BE2C (cell line): Measurements from ENCODE around the gene BAIAP2L1.
A peak's percentile ranks its signal among the peaks of the same experiment; 100 is the strongest.

Experiments used
- DNase-seq: peaks from one replicate; pipeline ENCODE4 v3.0.0-alpha.2; 2020
- H3K27me3 ChIP-seq: fragments of 250-450 bp; sonication (Bioruptor Pico); 2 replicates; pipeline ENCODE4 v1.5.1; 2020; ENCODE audit warnings: mild to moderate bottlenecking
- H3K36me3 ChIP-seq: fragments of 250-450 bp; sonication (Bioruptor Pico); 2 replicates; pipeline ENCODE4 v1.5.1; 2020; ENCODE audit warnings: mild to moderate bottlenecking
- H3K4me1 ChIP-seq: fragments of 250-450 bp; sonication (Bioruptor Pico); 2 replicates; pipeline ENCODE4 v1.5.1; 2020
- H3K4me3 ChIP-seq: 2 replicates; pipeline ENCODE4 v1.5.1; 2011; ENCODE audit warnings: low read depth, low read length
- H3K9me3 ChIP-seq: fragments of 250-450 bp; sonication (Bioruptor Pico); 2 replicates; pipeline ENCODE4 v1.5.1; 2020
- TF ChIP-seq, protein P1 (sequence below): IDR thresholded peaks from 2 replicates; pipeline ENCODE4 v1.5.1; 2012; ENCODE audit warnings: mild to moderate bottlenecking, low read depth, low read length

The BAIAP2L1 gene

DNA sequence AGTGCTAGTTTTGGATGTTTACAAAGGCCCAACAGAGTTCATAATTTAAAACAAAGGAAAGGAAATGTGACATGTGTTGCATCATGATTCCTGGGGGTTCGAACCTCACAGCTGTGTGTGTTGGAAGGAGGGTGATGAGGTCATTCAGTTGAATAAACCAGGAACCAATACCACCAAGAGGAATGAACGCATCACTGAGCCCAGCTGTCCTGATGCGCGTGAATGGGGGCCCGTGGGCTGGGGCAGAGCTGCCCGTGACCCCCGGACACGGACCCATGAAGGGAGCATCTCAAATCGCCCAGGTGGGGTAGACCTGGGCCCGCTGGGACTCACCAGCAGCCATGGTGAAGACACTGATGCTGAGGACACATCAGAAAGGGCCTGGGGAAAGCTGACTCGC lies 86.4 kb downstream of the BAIAP2L1 start:
- Histone ChIP-seq H3K36me3 (no peaks in the 10 kb centered on the region), H3K9me3 (no peaks in the 10 kb centered on the region), H3K27me3 (no peaks in the 10 kb centered on the region), H3K4me3 (no peak overlapping the region), H3K4me1 (no peaks in the 10 kb centered on the region; the same call in 1 of the 2 replicates)
- no peak for DNase-seq
- TF ChIP-seq, protein P1, sequence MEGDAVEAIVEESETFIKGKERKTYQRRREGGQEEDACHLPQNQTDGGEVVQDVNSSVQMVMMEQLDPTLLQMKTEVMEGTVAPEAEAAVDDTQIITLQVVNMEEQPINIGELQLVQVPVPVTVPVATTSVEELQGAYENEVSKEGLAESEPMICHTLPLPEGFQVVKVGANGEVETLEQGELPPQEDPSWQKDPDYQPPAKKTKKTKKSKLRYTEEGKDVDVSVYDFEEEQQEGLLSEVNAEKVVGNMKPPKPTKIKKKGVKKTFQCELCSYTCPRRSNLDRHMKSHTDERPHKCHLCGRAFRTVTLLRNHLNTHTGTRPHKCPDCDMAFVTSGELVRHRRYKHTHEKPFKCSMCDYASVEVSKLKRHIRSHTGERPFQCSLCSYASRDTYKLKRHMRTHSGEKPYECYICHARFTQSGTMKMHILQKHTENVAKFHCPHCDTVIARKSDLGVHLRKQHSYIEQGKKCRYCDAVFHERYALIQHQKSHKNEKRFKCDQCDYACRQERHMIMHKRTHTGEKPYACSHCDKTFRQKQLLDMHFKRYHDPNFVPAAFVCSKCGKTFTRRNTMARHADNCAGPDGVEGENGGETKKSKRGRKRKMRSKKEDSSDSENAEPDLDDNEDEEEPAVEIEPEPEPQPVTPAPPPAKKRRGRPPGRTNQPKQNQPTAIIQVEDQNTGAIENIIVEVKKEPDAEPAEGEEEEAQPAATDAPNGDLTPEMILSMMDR: no peak

DNA sequence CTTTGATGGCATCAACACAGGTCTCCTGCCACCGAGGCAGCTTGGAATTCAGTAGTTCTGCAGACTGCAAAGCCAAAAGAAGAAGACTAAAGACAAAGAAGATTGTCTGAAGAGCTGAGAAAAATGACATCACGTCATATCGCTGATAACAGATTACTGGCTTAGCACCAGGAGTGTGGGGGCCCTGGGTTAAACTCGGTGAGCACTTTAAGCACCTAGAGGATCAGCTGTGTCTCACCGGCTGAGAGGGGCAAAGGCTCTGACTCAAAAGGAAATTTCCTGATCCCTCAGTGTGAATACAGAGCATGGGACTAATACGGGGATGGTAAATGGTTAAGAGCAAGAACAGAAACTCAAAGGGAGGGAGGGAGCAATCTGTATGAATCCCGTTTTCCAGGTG lies 88.7 kb downstream of the BAIAP2L1 start:
- TF ChIP-seq, protein P1: no peak
- no peak for DNase-seq
- Histone ChIP-seq H3K4me1 (no peaks in the 10 kb centered on the region; the same call in 1 of the 2 replicates), H3K4me3 (no peak overlapping the region), H3K9me3 (no peaks in the 10 kb centered on the region), H3K27me3 (no peaks in the 10 kb centered on the region), H3K36me3 (no peaks in the 10 kb centered on the region)

DNA sequence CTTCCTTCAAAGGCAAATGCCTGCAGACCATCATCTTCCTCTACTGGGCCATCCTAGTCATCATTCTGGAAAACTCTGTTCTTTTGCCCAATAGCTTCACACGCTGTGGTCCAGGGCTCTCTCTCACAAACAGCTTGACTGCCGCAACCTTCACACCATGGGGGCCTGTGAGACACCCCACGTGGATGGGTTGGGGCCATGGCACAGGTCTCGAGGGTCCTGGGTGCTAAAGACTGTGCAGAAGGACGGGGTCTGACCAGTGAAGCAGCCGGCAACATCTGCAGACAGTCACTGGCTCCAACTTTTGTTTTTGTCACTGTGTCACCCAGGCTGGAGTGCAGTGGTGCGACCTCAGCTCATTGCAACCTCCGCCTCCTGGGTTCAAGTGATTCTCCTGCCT lies 91.3 kb downstream of the BAIAP2L1 start:
- TF ChIP-seq, protein P1: no peak
- H3K36me3 ChIP-seq: no peaks in the 10 kb centered on the region
- no peaks in the 10 kb centered on the region for H3K9me3 ChIP-seq
- H3K4me3 ChIP-seq: no peak overlapping the region
- 0 out of 2 replicates have a peak, but pooled peaks cover 4% of the 10 kb centered on the region for H3K4me1 ChIP-seq
- no peak for DNase-seq
- H3K27me3 ChIP-seq: no peaks in the 10 kb centered on the region

DNA sequence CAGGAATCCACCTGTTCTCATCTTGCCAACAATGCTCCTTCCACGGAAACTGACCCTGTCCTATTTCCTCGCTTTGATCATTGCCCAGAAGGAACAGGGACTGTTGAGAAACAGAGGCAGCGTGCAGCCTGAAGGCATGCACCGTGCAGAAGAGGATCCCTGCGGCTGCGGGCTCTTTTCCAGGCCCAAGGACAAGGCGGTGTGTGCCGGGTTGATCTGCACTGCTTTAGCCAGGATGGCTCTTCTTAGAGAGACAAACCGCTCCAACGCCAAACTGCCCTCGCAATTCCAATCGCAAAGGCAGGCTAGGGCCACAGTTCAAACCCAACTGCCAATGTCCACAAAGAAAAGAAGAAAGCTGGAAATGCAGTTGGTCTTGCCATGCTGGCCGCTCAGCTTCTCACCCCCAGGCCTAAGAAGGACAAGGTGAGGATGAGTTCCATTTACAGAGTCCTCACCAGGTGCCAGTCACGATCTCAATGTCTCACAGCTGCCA lies 92.9 kb downstream of the BAIAP2L1 start:
- no peak for DNase-seq
- Histone ChIP-seq H3K9me3 (no peaks in the 10 kb centered on the region), H3K27me3 (no peaks in the 10 kb centered on the region), H3K4me1 (0 out of 2 replicates have a peak, but pooled peaks cover 4% of the 10 kb centered on the region), H3K4me3 (no peak overlapping the region), H3K36me3 (no peaks in the 10 kb centered on the region)
- TF ChIP-seq, protein P1: no peak

DNA sequence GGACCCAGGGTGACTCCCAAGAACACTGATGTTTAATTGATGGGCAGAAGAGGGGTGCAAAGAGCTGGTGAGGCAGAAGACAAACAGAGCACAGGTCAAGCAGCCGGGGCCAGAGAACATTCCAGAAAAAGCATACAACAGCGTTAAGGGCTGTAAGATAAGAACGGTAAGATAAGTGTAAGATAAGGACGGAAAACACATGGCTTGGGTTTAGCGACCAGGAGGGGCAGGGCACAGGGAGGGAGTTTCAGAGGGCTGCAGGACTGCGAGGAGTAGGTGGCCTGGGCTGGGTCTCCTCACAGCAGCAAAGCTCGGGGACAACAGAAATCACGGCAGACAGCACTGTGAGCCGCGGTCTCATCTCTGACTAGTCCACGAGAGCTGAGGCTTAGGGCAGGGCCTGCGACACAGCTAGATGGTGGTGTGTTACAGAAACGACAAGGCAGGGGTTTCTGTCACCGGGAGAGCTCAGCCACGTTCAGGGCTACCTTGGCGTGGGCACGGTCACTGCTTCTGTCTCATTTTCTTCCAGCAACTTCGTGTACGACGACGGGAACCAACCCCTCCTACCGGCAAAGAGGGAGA lies 94.8 kb downstream of the BAIAP2L1 start:
- H3K9me3 ChIP-seq: no peaks in the 10 kb centered on the region
- DNase-seq: no peak
- no peaks in the 10 kb centered on the region for H3K27me3 ChIP-seq
- H3K4me3 ChIP-seq: peak overlapping the region; percentile 23; the same call in 1 of the 2 replicates
- TF ChIP-seq, protein P1: no peak
- H3K36me3 ChIP-seq: no peaks in the 10 kb centered on the region
- 0 out of 2 replicates have a peak, but pooled peaks cover 4% of the 10 kb centered on the region for H3K4me1 ChIP-seq

DNA sequence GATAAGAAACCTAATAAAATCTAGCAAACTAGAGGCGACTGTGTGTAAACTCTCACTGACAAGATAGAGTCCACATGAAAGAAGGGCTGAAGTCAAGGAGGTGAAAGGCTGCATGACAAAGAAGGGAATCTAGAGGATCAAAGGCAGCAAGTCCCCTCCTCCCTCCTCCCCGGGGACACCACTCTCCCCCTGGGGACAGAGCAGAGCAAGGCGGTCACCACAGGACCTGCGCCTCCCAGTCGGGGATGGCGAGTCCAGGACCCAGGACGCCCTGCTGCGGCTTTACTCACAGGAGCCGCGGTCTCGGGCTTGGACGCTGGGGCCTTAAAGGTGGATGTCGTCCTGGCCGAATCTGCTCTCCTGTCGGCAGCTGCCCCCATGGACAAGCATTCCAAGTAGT lies 97.0 kb downstream of the BAIAP2L1 start:
- no peaks in the 10 kb centered on the region for H3K9me3 ChIP-seq
- no peak for DNase-seq
- TF ChIP-seq, protein P1: no peak
- no peaks in the 10 kb centered on the region for H3K27me3 ChIP-seq
- H3K4me1 ChIP-seq: 0 out of 2 replicates have a peak, but pooled peaks cover 4% of the 10 kb centered on the region
- H3K36me3 ChIP-seq: no peaks in the 10 kb centered on the region
- H3K4me3 ChIP-seq: no peak overlapping the region
